Measurements from ENCODE around the gene TMEM203. TPM values are rescaled to one million over a fixed set of nuclear protein-coding genes. Genes with fewer than 3 reads are reported as not detected.
A peak's percentile ranks its signal among the peaks of the same experiment; 100 is the strongest.

TMEM203 gene
- total RNA-seq, 1 experiment from 2014 or later = 35.5 TPM

DNA sequence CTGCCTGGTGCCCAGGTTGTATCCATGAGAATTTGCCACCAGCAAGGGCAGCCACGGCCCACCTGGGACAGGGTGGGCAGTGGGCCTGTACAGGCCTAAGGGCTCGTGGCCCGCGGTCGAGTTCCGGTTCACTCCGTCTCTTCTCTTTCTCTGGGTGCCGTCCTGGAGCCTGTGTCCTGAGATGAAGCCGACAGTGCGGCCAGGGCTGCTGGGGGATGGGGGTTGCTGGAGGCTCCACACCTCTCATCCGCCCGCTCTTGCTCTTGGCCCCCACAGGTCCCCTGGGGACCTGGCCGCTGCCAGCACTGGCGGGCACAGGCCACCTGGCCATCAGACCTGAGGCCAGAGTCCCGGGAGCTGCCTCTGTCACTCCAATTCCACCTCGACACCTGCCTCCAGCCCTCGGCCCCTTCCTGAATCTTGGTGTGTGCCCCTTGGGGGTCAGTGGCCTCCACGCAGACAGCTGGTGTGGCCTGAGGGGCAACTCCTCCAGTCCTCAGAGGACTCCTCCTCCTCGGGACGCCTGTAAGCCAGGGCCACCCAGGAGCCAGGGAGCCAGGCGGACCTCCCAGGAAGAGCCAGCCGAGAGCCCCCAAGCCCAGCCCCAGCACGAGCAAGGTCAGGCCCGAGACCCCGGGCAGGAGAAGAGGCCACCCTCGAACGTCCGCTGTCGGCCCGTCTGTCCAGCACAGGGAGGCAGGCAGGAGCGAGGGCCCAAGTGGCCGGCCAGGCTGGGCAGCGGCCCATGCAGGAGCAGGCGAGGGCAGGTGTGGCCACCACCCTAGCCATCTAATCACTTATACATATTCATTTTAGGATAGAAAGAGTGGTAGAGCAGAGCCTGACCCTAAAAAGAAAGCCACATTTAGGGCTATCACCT, 40.8 kb downstream of the TMEM203 start:
- Histone ChIP-seq H3K23ac (ENCODE audit: insufficient read length, low read depth, low read length) (no peak overlapping the region), H3K56ac (ENCODE audit: insufficient read length, low read depth, low read length) (no peak overlapping the region), H2BK12ac (ENCODE audit: insufficient read length, low read depth, low read length) (no peak overlapping the region), H3K9ac (ENCODE audit: extremely low read depth, insufficient read length, low read length) (no peak overlapping the region), H3K27ac (ENCODE audit: insufficient read length, low read depth, low read length) (no peak overlapping the region), H2BK20ac (ENCODE audit: low read depth, low read length, poor library complexity, severe bottlenecking) (no peak overlapping the region), H4K91ac (ENCODE audit: insufficient read length, low read depth, low read length) (no peak overlapping the region), H3K4me2 (ENCODE audit: insufficient read depth, insufficient read length, low read length) (no peak overlapping the region), H4K20me1 (ENCODE audit: control insufficient read depth, insufficient read depth, insufficient read length) (peaks cover 2% of the 10 kb centered on the region), H3K14ac (ENCODE audit: insufficient read depth, low read length) (no peak overlapping the region; the same call in 1 of the 2 replicates), H2BK120ac (ENCODE audit: low read depth, low read length, poor library complexity, severe bottlenecking) (no peak overlapping the region), H3K18ac (ENCODE audit: insufficient read length, low read depth, low read length) (no peak overlapping the region), H3K9me3 (ENCODE audit: control insufficient read depth, low read depth, low read length) (no peaks in the 10 kb centered on the region), H3K4me1 (ENCODE audit: insufficient read depth, low read length) (no peaks in the 10 kb centered on the region), H3K23me2 (ENCODE audit: insufficient read length, low read depth, low read length, poor library complexity, severe bottlenecking) (peaks cover 20% of the 10 kb centered on the region), H3K79me2 (ENCODE audit: insufficient read depth, low read length) (no peaks in the 10 kb centered on the region), H2BK5ac (ENCODE audit: insufficient read length, low read length) (no peak overlapping the region), H3T11ph (ENCODE audit: low read length) (no peak overlapping the region), H4K5ac (ENCODE audit: insufficient read length, low read depth, low read length) (no peak overlapping the region), H4K8ac (replicated peaks; ENCODE audit: insufficient read length, low read depth, low read length) (no peak overlapping the region), H2BK15ac (ENCODE audit: low read depth, low read length) (no peak overlapping the region), H3K79me1 (ENCODE audit: insufficient read depth, low read depth, low read length, poor library complexity, severe bottlenecking) (no peaks in the 10 kb centered on the region), H3K4ac (ENCODE audit: low read depth, low read length) (no peak overlapping the region), H2AK5ac (ENCODE audit: insufficient read length, low read length) (no peak overlapping the region), H2AFZ (ENCODE audit: low read length) (no peak overlapping the region), H3K27me3 (ENCODE audit: insufficient read depth, low read length) (peaks cover 42% of the 10 kb centered on the region; the same call in 1 of the 2 replicates)
- WGBS (ENCODE audit: extremely low coverage, insufficient read length, low lambda C conversion rate) = no CpG with 5 or more reads among the region's 34 CpGs
- DNase-seq = no peak
- Mint-ChIP-seq H3K36me3 (ENCODE audit: insufficient read depth in 1 of 3, low read depth in 3 of 3) (no peaks in the 10 kb centered on the region), H3K4me1 (peaks cover 0 to 5% of the 10 kb centered on the region in 2 experiments; a peak in 1 of 4 replicates), H3K27me3 (ENCODE audit: low read depth) (peaks cover 92% of the 10 kb centered on the region), H3K9me3 (no peaks in the 10 kb centered on the region; a peak in 1 of 5 replicates), H3K4me3 (peak overlapping the region in 1 of 2 experiments; percentile 58; a peak in 2 of 5 replicates), H3K27ac (no peak overlapping the region)
- no peak for TF ChIP-seq CTCF (conservative IDR thresholded peaks at IDR 0.05)
